Erythroblast (primary cell): ENCODE data around the gene SOX15.
"Not testable (repeated sequence)": the region's sequence is repeated elsewhere in the genome, so short reads cannot be mapped to it uniquely, and the experiment has no call there.

Source experiments
- DNase-seq, 2 experiments: peaks; one replicate each; lab custom pipeline; 2025; lab: John Stamatoyannopoulos, UW
- GATA1 ChIP-seq: IDR thresholded peaks from 2 replicates; pipeline ENCODE4 v1.6.1; 2011; ENCODE audit warnings: low read depth, mild to moderate bottlenecking, control low read depth, low read length, moderate library complexity
- POLR2A ChIP-seq: IDR thresholded peaks from 2 replicates; pipeline ENCODE4 v1.6.1; 2011; ENCODE audit warnings: mild to moderate bottlenecking, low read length

SOX15 gene

GRCh38 chr17:7620835-7621234 is 30.9 kb upstream of the SOX15 start:
- TF ChIP-seq GATA1 (no peak), POLR2A (no peak)
- DNase-seq, result no peak

DNA sequence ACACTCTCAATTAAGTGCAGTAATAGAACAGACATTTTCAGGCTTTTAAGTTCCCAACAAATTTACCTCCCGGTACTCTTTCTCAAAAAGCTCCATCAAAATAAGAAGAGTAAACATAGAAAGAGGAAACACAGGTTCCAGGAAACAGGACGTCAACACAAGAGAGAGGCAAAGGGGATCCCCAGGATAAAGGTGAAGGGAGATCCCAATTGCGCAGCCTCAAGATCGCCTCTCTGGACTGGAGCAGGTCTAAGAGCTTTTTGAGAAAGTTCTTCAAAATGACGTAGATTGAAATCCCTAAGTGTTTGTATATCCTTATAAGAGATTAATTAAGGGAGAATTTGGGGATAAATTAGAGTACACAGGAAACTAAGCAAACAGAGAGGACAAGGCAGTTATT is 28.7 kb upstream of the SOX15 start:
- TF ChIP-seq POLR2A, result no peak
- TF ChIP-seq GATA1, result no peak

GRCh38 chr17:7615265-7615747 is 25.4 kb upstream of the SOX15 start:
- no peak for DNase-seq
- no peak for TF ChIP-seq POLR2A
- no peak for TF ChIP-seq GATA1

More for the DNA sequence above, 28.7 kb upstream of the SOX15 start:
- DNase-seq, result no peak

DNA sequence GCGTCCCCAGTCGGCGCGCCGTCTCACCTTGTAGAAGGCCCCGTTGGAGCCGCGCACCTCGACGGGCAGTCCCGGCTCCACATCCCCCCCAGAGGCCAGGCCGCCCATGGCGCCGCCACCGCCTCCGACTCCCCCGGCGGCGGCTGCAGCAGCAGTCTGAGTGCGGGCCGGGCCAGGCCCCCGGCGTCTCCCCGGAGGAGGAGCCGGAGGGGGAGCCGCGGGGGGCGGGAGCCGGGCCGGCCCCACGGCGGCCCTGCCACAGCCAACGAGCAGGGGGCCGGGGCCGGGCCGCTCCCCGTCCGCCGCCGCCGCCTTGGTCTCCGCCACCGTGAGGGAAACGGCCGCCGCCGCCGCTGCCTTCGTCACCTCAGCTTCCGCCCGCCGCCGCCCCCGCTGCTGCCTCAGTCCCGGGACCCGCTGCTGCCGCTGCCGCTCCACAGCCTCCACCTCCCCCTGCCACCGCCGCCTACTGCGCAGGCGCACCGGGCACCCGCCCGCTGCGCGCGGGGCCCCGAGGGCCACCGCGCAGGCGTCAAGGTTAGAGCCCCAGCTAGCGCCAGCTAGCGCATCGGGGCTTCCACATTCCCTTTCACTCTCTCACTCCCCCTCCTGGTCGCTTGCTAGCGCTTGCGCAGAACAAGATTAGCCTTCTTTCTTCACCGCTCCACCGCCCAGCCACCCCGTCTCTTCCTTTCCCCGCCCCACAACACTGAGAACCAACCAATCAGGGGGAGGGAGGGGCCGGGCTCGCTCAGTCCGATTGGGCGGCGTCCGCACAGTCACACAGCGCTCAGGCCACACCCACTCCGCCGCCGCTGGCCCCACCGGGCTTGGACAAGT is 24.8 kb upstream of the SOX15 start, which contains the start of gene FXR2:
Gene FXR2, minus strand, starts transcription at position 473 of the 840 bp plus-strand sequence. Its CDS starts 365 bp downstream, at position 108.
- TF ChIP-seq GATA1 (no peak), POLR2A (peak; percentile 57)
- peak; percentile 100 for DNase-seq

DNA sequence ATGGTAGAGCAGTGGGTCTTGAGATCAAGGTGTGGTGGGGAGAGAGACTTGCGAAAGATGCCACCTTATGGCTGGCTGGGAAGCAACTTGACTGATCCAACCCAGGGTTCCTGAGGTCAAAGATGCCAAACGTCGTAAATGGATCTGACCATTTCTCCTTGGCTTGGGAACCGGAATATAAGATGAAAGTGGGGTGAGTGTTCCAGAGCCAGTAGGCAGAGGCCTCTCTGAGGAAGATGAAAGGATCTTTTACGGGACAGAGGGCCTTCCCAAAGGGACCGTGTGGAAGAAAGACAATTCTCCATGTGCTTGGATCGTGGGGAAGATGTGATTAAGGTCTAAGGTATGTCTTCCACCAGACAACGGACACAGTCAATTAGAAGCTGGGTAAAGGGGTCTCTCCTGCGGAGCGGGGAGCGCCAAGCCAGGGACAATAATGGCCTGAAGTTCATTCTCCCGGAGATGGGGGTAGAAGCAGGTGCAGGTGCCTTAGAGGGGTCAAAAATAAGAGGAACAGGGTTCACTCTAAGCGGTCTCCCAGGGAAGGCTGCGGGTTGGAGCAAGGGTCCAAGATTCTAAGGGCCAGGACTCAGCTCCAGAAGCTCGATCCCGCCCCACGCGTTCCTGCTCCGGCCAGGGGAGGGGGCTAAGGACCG is 24.0 kb upstream of the SOX15 start:
- TF ChIP-seq GATA1 (no peak), POLR2A (no peak)
- peak; percentile 36 to 46 for DNase-seq

DNA sequence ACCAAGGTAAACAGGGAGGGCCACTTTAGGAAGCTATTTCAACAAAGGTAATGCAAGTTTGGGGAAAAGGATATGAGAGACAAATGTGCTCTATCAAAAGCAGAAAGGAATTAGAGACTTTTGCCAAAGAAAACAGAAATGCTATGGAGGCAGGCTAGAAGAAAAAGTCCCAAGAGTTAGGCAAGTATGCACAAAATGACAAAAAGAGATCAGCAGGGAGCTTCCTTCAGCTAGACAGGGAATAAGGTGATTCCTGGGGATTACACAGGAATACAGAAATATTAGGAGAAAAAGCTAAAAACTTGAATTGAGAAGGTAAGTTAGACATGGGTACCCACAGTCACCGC is 22.4 kb upstream of the SOX15 start:
- TF ChIP-seq GATA1 (no peak), POLR2A (no peak)
- DNase-seq, result no peak

GRCh38 chr17:7611635-7612293 is 21.9 kb upstream of the SOX15 start:
- TF ChIP-seq GATA1 (no peak), POLR2A (no peak)
- DNase-seq, result peak; percentile 23 to 34

GRCh38 chr17:7610641-7611040 is 20.7 kb upstream of the SOX15 start:
- no peak for DNase-seq
- TF ChIP-seq GATA1, result no peak
- TF ChIP-seq POLR2A, result no peak

- TF ChIP-seq POLR2A (no peak), GATA1 (no peak)
- DNase-seq, result no peak
Measured at GRCh38 chr17:7606280-7606679, 16.4 kb upstream of the SOX15 start.

DNA sequence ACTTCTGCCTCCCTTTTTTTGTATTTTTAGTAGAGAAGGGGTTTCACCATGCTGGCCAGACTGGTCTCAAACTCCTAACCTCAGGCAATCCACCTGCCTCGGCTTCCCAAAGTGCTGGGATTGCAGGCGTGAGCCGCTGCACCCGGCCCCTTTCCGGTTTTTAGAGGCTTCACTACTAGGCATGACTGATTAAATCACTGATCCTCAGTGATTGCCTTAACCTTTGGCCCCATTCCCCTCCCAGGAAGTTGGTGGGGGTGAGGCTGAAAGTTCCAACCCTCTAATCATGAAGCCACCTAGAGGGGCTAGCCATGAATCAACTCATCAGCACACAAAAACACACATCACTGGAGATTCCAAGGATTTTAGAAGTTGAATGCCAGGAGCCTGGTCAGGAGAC is 7.7 kb upstream of the SOX15 start:
- DNase-seq, result not testable (repeated sequence)

DNA sequence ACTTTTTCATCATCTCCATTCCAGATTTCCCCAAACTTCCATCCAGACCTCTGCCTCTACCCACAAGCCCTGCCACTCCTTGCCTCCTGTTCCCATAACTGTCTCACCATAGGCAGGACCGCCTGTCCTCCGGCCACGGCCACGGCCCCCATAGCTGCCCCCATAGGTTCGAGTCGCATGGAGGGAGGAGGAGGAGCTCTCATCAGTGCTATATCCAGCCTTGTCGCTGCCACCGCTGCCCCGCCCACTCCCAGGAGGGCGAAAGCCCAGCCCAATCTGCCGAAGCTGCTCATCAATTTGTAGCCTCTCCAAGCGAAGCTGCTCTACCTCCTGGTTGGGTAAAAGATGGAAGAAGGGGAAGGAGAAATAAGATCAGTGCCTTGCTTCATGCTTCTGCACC is 3.4 kb upstream of the SOX15 start:
- TF ChIP-seq GATA1 (no peak), POLR2A (no peak)
- no peak for DNase-seq

DNA sequence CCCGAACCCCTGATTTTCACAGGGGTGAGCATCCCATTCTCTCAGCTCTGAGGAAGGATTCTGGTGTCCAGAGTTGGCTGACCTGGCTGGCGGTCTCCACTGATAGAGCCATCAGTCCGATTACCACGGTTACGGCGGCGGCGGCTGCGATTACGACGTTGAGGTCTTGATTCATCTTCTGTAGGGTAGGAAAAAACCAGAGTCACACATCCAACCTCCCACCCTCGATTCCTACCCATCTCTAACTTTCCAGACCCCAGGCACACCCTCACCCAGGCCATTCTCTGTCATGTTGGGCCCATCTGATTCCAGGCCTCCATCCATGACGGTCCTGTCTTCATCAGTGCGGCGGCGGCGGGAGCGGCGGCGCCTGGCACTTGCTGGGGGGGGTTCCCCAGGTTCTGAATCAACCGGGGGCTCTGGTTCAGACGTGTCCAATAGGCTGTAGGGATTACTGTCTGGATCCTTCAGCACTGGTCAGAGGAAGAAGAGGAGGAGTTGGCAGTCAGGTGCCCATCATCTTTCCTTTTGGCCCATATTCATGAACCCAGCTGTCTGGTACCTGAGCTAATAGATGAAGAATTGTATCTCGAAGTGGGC is 2.6 kb upstream of the SOX15 start:
- DNase-seq, result no peak
- no peak for TF ChIP-seq POLR2A
- no peak for TF ChIP-seq GATA1

- TF ChIP-seq GATA1 (no peak), POLR2A (no peak)
- DNase-seq, result no peak
Measured at GRCh38 chr17:7591596-7591995, 1.7 kb upstream of the SOX15 start.

- DNase-seq, result no peak
- no peak for TF ChIP-seq POLR2A
- TF ChIP-seq GATA1, result no peak
Measured at GRCh38 chr17:7590743-7591142, 849 bp upstream of the SOX15 start.
